HG02588 (cell line): ENCODE data around the gene PPM1J.

Experiments
- ATAC-seq: cut with Tn5 transposase; IDR thresholded peaks from one replicate; pipeline ENCODE4 v1.9.1; 2021; ENCODE audit warnings: mild to moderate bottlenecking, moderate library complexity; ENCODE audit not compliant: unreplicated experiment

PPM1J gene

GRCh38 chr1:112707221-112708001 is 7.7 kb downstream of the PPM1J start:
- peak; percentile 59 for ATAC-seq

GRCh38 chr1:112706505-112707220 is 8.5 kb downstream of the PPM1J start, which contains the start of gene RHOC:
Gene RHOC, minus strand, starts transcription at chr1:112707127. Its CDS starts 3,328 bp downstream, at chr1:112703799.
- ATAC-seq: peak; percentile 72

- ATAC-seq: peak; percentile 45
Measured at GRCh38 chr1:112704934-112705627, 10.1 kb downstream of the PPM1J start.

- ATAC-seq: no peak
Measured at GRCh38 chr1:112704391-112704933, 10.7 kb downstream of the PPM1J start.

GRCh38 chr1:112703706-112704105 is 11.4 kb downstream of the PPM1J start:
- ATAC-seq: no peak

- no peak for ATAC-seq
Measured at GRCh38 chr1:112702420-112703261, 12.5 kb downstream of the PPM1J start.

GRCh38 chr1:112702067-112702395 is 13.1 kb downstream of the PPM1J start:
- no peak for ATAC-seq

GRCh38 chr1:112701227-112702066 is 13.7 kb downstream of the PPM1J start:
- no peak for ATAC-seq

GRCh38 chr1:112700290-112701226 is 14.6 kb downstream of the PPM1J start:
- ATAC-seq: peak; percentile 41

- no peak for ATAC-seq
Measured at GRCh38 chr1:112699425-112700144, 15.5 kb downstream of the PPM1J start.

- no peak for ATAC-seq
Measured at GRCh38 chr1:112698366-112699310, 16.5 kb downstream of the PPM1J start.

GRCh38 chr1:112697781-112698201 is 17.3 kb downstream of the PPM1J start:
- ATAC-seq: no peak

GRCh38 chr1:112696578-112697314 is 18.4 kb downstream of the PPM1J start:
- no peak for ATAC-seq

- no peak for ATAC-seq
Measured at GRCh38 chr1:112695276-112695675, 19.9 kb downstream of the PPM1J start.

GRCh38 chr1:112694363-112694929 is 20.7 kb downstream of the PPM1J start:
- ATAC-seq: no peak

- no peak for ATAC-seq
Measured at GRCh38 chr1:112693821-112694220, 21.3 kb downstream of the PPM1J start.
